IMR-90 (cell line): ENCODE measurements around the gene VAMP5. TPM values are rescaled to one million over a fixed set of nuclear protein-coding genes. Genes with fewer than 3 reads are reported as not detected.

ENCODE experiments used
- ATAC-seq: fragments of 200-7000 bp; cut with Tn5 transposase; 2 replicates; pipeline ENCODE4 v1.9.1; 2020; ENCODE audit warnings: low read depth, mild to moderate bottlenecking, moderate library complexity
- BruUV-seq: library from RNA; stranded (reverse); fragments of 400-500 nt; replicated peaks from 2 replicates; lab custom pipeline; 2021; lab: Mats Ljungman, UMichigan
- CTCF ChIA-PET: fragments of 300-600 bp; formaldehyde crosslinking; extraction: SDS; loops from one replicate; lab custom pipeline; 2021; ENCODE audit warnings: antibody characterized with exemption; lab: Yijun Ruan, JAX
- POLR2A ChIA-PET: fragments of 300-600 bp; sonication (Branson Sonifier 250); formaldehyde crosslinking; loops from one replicate; lab custom pipeline; 2022; ENCODE audit warnings: antibody characterized with exemption; ENCODE audit not compliant: unreplicated experiment; lab: Charles Lee
- DNase-seq: peaks from one replicate; pipeline ENCODE4 v3.0.0; 2013
- H2AFZ ChIP-seq: replicated peaks from 2 replicates; pipeline ENCODE3; 2013; ENCODE audit warnings: low read length, mild to moderate bottlenecking; ENCODE audit not compliant: poor library complexity
- H2AK5ac ChIP-seq: 2 replicates; pipeline ENCODE4 v1.6.1; 2013; ENCODE audit warnings: low read depth, low read length, inconsistent platforms
- H2AK9ac ChIP-seq: replicated peaks from 2 replicates; pipeline ENCODE3; 2013; ENCODE audit warnings: mild to moderate bottlenecking, low read depth, low read length, moderate library complexity; ENCODE audit not compliant: poor library complexity
- H2BK120ac ChIP-seq: 2 replicates; pipeline ENCODE4 v1.6.1; 2013; ENCODE audit warnings: low read depth, low read length, inconsistent platforms
- H2BK15ac ChIP-seq: 3 replicates; pipeline ENCODE4 v1.6.1; 2013; ENCODE audit warnings: low read depth, low read length, inconsistent platforms
- H2BK20ac ChIP-seq: 2 replicates; pipeline ENCODE4 v1.6.1; 2013; ENCODE audit warnings: low read depth, mild to moderate bottlenecking, inconsistent platforms, low read length, moderate library complexity
- H2BK5ac ChIP-seq: 2 replicates; pipeline ENCODE4 v1.6.1; 2013; ENCODE audit warnings: mild to moderate bottlenecking, low read depth, low read length, inconsistent platforms; ENCODE audit not compliant: poor library complexity, severe bottlenecking
- H3K14ac ChIP-seq: replicated peaks from 2 replicates; pipeline ENCODE4 v1.6.1; 2013; ENCODE audit warnings: low read depth, low read length, inconsistent platforms
- H3K18ac ChIP-seq: 2 replicates; pipeline ENCODE4 v1.6.1; 2013; ENCODE audit warnings: low read depth, low read length, control low read depth
- H3K23ac ChIP-seq: 2 replicates; pipeline ENCODE4 v1.6.1; 2013; ENCODE audit warnings: low read depth, low read length, inconsistent platforms
- H3K27ac ChIP-seq: 2 replicates; pipeline ENCODE4 v1.5.1; 2013; ENCODE audit warnings: mild to moderate bottlenecking, control low read depth, low read length; ENCODE audit not compliant: insufficient read depth
- H3K27me3 ChIP-seq: 2 replicates; pipeline ENCODE4 v1.6.1; 2013; ENCODE audit warnings: low read length; ENCODE audit not compliant: control insufficient read depth, insufficient read depth
- H3K36me3 ChIP-seq: 2 replicates; pipeline ENCODE4 v1.6.1; 2013; ENCODE audit warnings: low read length, mixed read lengths; ENCODE audit not compliant: control insufficient read depth, insufficient read depth
- H3K4ac ChIP-seq: 2 replicates; pipeline ENCODE4 v1.6.1; 2013; ENCODE audit warnings: low read depth, low read length, inconsistent platforms
- H3K4me1 ChIP-seq: 2 replicates; pipeline ENCODE4 v1.6.1; 2013; ENCODE audit warnings: low read length, mixed read lengths; ENCODE audit not compliant: control insufficient read depth, insufficient read depth
- H3K4me2 ChIP-seq: 2 replicates; pipeline ENCODE4 v1.6.1; 2013; ENCODE audit warnings: low read depth, mild to moderate bottlenecking, control low read depth, low read length, moderate library complexity
- H3K4me3 ChIP-seq: 2 replicates; pipeline ENCODE4 v1.5.1; 2013; ENCODE audit warnings: low read depth, mild to moderate bottlenecking, control low read depth, low read length, moderate library complexity; ENCODE audit not compliant: insufficient read depth
- H3K56ac ChIP-seq: 2 replicates; pipeline ENCODE4 v1.6.1; 2013; ENCODE audit warnings: low read length, inconsistent platforms; ENCODE audit not compliant: insufficient read depth; ENCODE audit errors: extremely low read depth
- H3K79me1 ChIP-seq, 2 experiments: 2 replicates each; pipeline ENCODE4 v1.6.1; 2013; ENCODE audit warnings: low read length in 2 of 2, inconsistent platforms in 1 of 2, low read depth in 1 of 2
- H3K9ac ChIP-seq: 2 replicates; pipeline ENCODE4 v1.6.1; 2013; ENCODE audit warnings: low read depth, low read length, control low read depth
- H3K9me1 ChIP-seq: 2 replicates; pipeline ENCODE4 v1.6.1; 2013; ENCODE audit warnings: low read length, inconsistent platforms; ENCODE audit not compliant: insufficient read depth
- H3K9me3 ChIP-seq: 2 replicates; pipeline ENCODE4 v1.6.1; 2013; ENCODE audit warnings: low read length; ENCODE audit not compliant: control insufficient read depth, insufficient read depth
- H4K20me1 ChIP-seq: 2 replicates; pipeline ENCODE4 v1.6.1; 2013; ENCODE audit warnings: low read length, inconsistent platforms; ENCODE audit not compliant: insufficient read depth
- H4K5ac ChIP-seq: 2 replicates; pipeline ENCODE4 v1.6.1; 2013; ENCODE audit warnings: mild to moderate bottlenecking, low read depth, low read length, control low read depth
- H4K8ac ChIP-seq, 2 experiments: 2 replicates each; pipeline ENCODE4 v1.6.1; 2013; ENCODE audit warnings: low read depth in 2 of 2, low read length in 2 of 2, control low read depth in 1 of 2, inconsistent platforms in 1 of 2
- H4K91ac ChIP-seq: 2 replicates; pipeline ENCODE4 v1.6.1; 2013; ENCODE audit warnings: low read depth, low read length, inconsistent platforms; ENCODE audit not compliant: insufficient read depth
- BHLHE40 ChIP-seq: fragments of 150-350 bp; IDR thresholded peaks from 2 replicates; pipeline ENCODE4 v1.6.1; 2016; ENCODE audit warnings: mild to moderate bottlenecking, low read depth, low read length
- CEBPB ChIP-seq: IDR thresholded peaks from 2 replicates; pipeline ENCODE4 v1.6.1; 2012; ENCODE audit warnings: low read depth, low read length, improper control_type of control experiment
- CHD1 ChIP-seq: IDR thresholded peaks from 2 replicates; pipeline ENCODE4 v1.6.1; 2012; ENCODE audit warnings: low read depth, low read length, improper control_type of control experiment
- ELK1 ChIP-seq: fragments of 150-350 bp; IDR thresholded peaks from 2 replicates; pipeline ENCODE4 v1.6.1; 2016; ENCODE audit warnings: low read depth, mild to moderate bottlenecking, low read length, moderate library complexity, borderline replicate concordance
- FOS ChIP-seq: fragments of 150-350 bp; IDR thresholded peaks from 2 replicates; pipeline ENCODE4 v1.6.1; 2016; ENCODE audit warnings: low read depth, low read length
- MAFK ChIP-seq: IDR thresholded peaks from 2 replicates; pipeline ENCODE4 v1.6.1; 2012; ENCODE audit warnings: low read depth, low read length, improper control_type of control experiment
- MAZ ChIP-seq: IDR thresholded peaks from 2 replicates; pipeline ENCODE4 v1.6.1; 2012; ENCODE audit warnings: low read depth, mild to moderate bottlenecking, low read length, improper control_type of control experiment, moderate library complexity, borderline replicate concordance
- NFE2L2 ChIP-seq: fragments of 150-350 bp; IDR thresholded peaks from 2 replicates; pipeline ENCODE4 v1.6.1; 2016; ENCODE audit warnings: low read depth, mild to moderate bottlenecking, low read length
- POLR2A ChIP-seq: IDR thresholded peaks from 2 replicates; pipeline ENCODE4 v1.6.1; 2012; ENCODE audit warnings: mild to moderate bottlenecking, low read depth, low read length
- RAD21 ChIP-seq: IDR thresholded peaks from 2 replicates; pipeline ENCODE4 v1.6.1; 2012; ENCODE audit warnings: low read length, improper control_type of control experiment
- SMC3 ChIP-seq: fragments of 150-350 bp; IDR thresholded peaks from 2 replicates; pipeline ENCODE4 v1.6.1; 2016; ENCODE audit warnings: low read depth, mild to moderate bottlenecking, antibody characterized with exemption, low read length, moderate library complexity
- USF2 ChIP-seq: fragments of 150-350 bp; IDR thresholded peaks from 2 replicates; pipeline ENCODE4 v1.6.1; 2017; ENCODE audit warnings: mild to moderate bottlenecking, antibody characterized with exemption, low read length, low read depth
- WGBS, 2 experiments: methylation state at CpG; one replicate each; pipeline versions ENCODE4 v1.1.5 to v1.1.7; 2013; ENCODE audit warnings: missing lambda C conversion rate in 2 of 2; ENCODE audit not compliant: insufficient read length in 1 of 2; ENCODE audit errors: extremely low coverage in 2 of 2; 5-methylcytosine and 5-hydroxymethylcytosine counted together
- dilution Hi-C: fragments of 300-500 bp; cut with HindIII; formaldehyde crosslinking; loops from one replicate; pipeline ENCODE4 v1.14.3; 2018; ENCODE audit warnings: low sequenced_read_pairs; ENCODE audit not compliant: unreplicated experiment
- in situ Hi-C: fragments of 300-500 bp; cut with MboI; formaldehyde crosslinking; loops from 3 replicates; pipeline ENCODE4 v1.14.3; 2019; ENCODE audit warnings: low sequenced_read_pairs, inconsistent platforms, mixed read lengths
- intact Hi-C: fragments of 100-400 bp; cut with micrococcal nuclease; formaldehyde crosslinking; loops from 2 replicates; pipeline ENCODE4 v1.10.0; 2022
- polyA plus RNA-seq, 3 experiments: library from polyadenylated mRNA; depleted of rRNA; stranded (reverse); fragments of >200 nt; gene quantifications; 2 replicates each; pipeline ENCODE4 v1.2.3, GENCODE V29; 2012; ENCODE audit warnings: low replicate concordance in 1 of 3
- total RNA-seq: library from RNA; depleted of rRNA; stranded (reverse); fragments of >200 nt; gene quantifications from 2 replicates; pipeline ENCODE4 v1.2.3, GENCODE V29; 2012
- TF ChIP-seq, protein P1 (sequence below): conservative IDR thresholded peaks from 2 replicates; pipeline ENCODE4 v1.5.1; 2012; ENCODE audit warnings: mild to moderate bottlenecking, low read depth, low read length, improper control_type of control experiment

Gene VAMP5
- total and polyA plus RNA-seq, 2 of the 4 experiments (the other 2 are of a cell fraction), result 13.8 to 103 TPM

DNA sequence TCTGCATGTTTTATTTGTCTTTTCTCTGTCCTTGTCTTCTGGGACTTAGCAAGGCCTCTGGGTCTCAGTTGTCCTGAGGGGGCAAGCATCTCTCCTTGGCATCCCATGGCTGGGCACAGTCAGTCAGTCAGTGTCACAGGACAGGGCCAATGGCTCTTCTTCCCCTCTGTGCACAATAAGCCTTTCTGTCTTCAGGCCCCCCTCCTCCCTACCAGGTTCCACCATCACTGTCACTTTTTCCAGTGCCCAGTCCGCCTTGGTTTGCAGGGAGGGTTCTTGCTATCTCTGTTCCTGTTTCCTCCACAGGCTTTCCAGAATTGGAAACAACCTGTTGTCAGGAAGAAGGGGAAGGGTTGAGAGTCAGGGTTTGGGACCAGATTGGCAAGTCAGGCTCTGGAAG, 1.7 kb upstream of the VAMP5 start:
- no peak overlapping the region for H3K56ac ChIP-seq
- no peak overlapping the region for H3K4me3 ChIP-seq
- POLR2A ChIA-PET, result no interaction called here
- CTCF ChIA-PET, result no interaction called here
- H3K27me3 ChIP-seq, result no peaks in the 10 kb centered on the region
- H3K27ac ChIP-seq, result no peak overlapping the region
- no peak overlapping the region for H4K5ac ChIP-seq
- no peak overlapping the region for H2BK15ac ChIP-seq
- H4K20me1 ChIP-seq, result no peaks in the 10 kb centered on the region
- H4K8ac ChIP-seq, result no peak overlapping the region
- no peak overlapping the region for H2BK5ac ChIP-seq
- no peak overlapping the region for H2AK5ac ChIP-seq
- H2AFZ ChIP-seq, result no peak overlapping the region
- H3K36me3 ChIP-seq, result no peaks in the 10 kb centered on the region
- H2BK120ac ChIP-seq, result no peak overlapping the region
- intact Hi-C loops (no loop called here), dilution Hi-C loops (no loop called here), in situ Hi-C loops (no loop called here)
- TF ChIP-seq MAFK, result no peak
- TF ChIP-seq, protein P1, sequence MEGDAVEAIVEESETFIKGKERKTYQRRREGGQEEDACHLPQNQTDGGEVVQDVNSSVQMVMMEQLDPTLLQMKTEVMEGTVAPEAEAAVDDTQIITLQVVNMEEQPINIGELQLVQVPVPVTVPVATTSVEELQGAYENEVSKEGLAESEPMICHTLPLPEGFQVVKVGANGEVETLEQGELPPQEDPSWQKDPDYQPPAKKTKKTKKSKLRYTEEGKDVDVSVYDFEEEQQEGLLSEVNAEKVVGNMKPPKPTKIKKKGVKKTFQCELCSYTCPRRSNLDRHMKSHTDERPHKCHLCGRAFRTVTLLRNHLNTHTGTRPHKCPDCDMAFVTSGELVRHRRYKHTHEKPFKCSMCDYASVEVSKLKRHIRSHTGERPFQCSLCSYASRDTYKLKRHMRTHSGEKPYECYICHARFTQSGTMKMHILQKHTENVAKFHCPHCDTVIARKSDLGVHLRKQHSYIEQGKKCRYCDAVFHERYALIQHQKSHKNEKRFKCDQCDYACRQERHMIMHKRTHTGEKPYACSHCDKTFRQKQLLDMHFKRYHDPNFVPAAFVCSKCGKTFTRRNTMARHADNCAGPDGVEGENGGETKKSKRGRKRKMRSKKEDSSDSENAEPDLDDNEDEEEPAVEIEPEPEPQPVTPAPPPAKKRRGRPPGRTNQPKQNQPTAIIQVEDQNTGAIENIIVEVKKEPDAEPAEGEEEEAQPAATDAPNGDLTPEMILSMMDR, result no peak
- no peak for TF ChIP-seq CHD1
- TF ChIP-seq RAD21, result no peak
- TF ChIP-seq BHLHE40, result no peak
- TF ChIP-seq POLR2A, result no peak
- TF ChIP-seq USF2, result no peak
- no peak for TF ChIP-seq ELK1
- TF ChIP-seq NFE2L2, result no peak
- no peak for TF ChIP-seq SMC3
- TF ChIP-seq MAZ, result no peak
- TF ChIP-seq CEBPB, result no peak
- TF ChIP-seq FOS, result no peak
- no peaks in the 10 kb centered on the region for H3K9me3 ChIP-seq
- H2BK20ac ChIP-seq, result no peak overlapping the region
- H3K79me1 ChIP-seq, result peaks cover 0 to 24% of the 10 kb centered on the region in 2 experiments; a peak in 2 of 4 replicates
- no peak overlapping the region for H3K14ac ChIP-seq
- H3K4ac ChIP-seq, result no peak overlapping the region; the same call in 1 of the 2 replicates
- H3K4me2 ChIP-seq, result no peak overlapping the region
- ATAC-seq, result no peak
- no peak overlapping the region for H3K23ac ChIP-seq
- no peak overlapping the region for H2AK9ac ChIP-seq
- H4K91ac ChIP-seq, result no peak overlapping the region; the same call in 1 of the 2 replicates
- H3K9me1 ChIP-seq, result peaks cover 16% of the 10 kb centered on the region
- H3K4me1 ChIP-seq, result peaks cover 36% of the 10 kb centered on the region
- no CpG with 5 or more reads among the region's 1 CpG for WGBS, 2 experiments
- H3K9ac ChIP-seq, result no peak overlapping the region
- H3K18ac ChIP-seq, result no peak overlapping the region
- no TSS peak for BruUV-seq
- DNase-seq, result no peak
